ENCODE measurements around the gene RCAN2. TPM values are rescaled to one million over a fixed set of nuclear protein-coding genes. Genes with fewer than 3 reads are reported as not detected.

Gene RCAN2
- total RNA-seq, 1 experiment from 2014 or later, result 0.05 TPM

DNA sequence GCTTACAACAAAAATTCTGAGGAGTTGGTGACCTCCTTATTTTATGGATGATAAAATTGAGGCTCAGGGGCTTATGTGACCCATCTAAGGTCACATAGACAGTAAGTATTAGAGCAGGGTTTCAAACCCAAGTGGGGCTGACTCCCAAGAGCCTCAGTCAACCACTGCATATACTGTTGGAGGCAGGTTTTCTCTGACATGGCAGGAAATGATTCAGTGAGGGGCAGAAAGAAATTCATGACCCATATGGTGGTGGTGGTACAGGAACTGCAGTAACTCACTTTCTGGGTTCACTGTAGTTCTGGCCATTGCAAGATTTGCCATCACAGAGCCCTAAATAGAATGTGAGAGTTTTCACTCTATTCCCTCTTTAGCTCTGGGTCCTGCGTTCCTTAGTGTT, 188.4 kb downstream of the RCAN2 start:
- no TSS peak for BruUV-seq (replicated peaks)
- in situ Hi-C loops (cut with HindIII; ENCODE audit: low pct_unique_long_range_greater_than_20kb, low sequenced_read_pairs), result no loop called here
- intact Hi-C loops (cut with micrococcal nuclease; ENCODE audit: unreplicated experiment), result no loop called here
- Histone ChIP-seq H3K27ac (ENCODE audit: low read length) (no peak overlapping the region), H3K4me3 (ENCODE audit: low read depth in 2 of 2, low read length in 2 of 2) (no peak overlapping the region), H3K4me1 (ENCODE audit: control insufficient read depth, insufficient read depth, low read length) (no peaks in the 10 kb centered on the region), H3K27me3 (ENCODE audit: control insufficient read depth, insufficient read depth, low read length) (no peaks in the 10 kb centered on the region), H3K36me3 (ENCODE audit: control insufficient read depth, insufficient read depth, low read length) (no peaks in the 10 kb centered on the region), H3K9me3 (ENCODE audit: control insufficient read depth, insufficient read depth, low read depth, low read length) (no peaks in the 10 kb centered on the region)
- DNase-seq (ENCODE audit: low read depth, low spot score) (no peak), ATAC-seq (no peak)
- TF ChIP-seq POLR2AphosphoS5 (IDR thresholded peaks at IDR 0.05; ENCODE audit: low read depth, low read length) (no peak), SIN3A (IDR thresholded peaks at IDR 0.05; ENCODE audit: borderline replicate concordance, insufficient read depth, low read depth, low read length) (no peak), TCF7L2 (IDR thresholded peaks at IDR 0.05; ENCODE audit: low read depth, low read length) (no peak)
- TF ChIP-seq, protein P1, sequence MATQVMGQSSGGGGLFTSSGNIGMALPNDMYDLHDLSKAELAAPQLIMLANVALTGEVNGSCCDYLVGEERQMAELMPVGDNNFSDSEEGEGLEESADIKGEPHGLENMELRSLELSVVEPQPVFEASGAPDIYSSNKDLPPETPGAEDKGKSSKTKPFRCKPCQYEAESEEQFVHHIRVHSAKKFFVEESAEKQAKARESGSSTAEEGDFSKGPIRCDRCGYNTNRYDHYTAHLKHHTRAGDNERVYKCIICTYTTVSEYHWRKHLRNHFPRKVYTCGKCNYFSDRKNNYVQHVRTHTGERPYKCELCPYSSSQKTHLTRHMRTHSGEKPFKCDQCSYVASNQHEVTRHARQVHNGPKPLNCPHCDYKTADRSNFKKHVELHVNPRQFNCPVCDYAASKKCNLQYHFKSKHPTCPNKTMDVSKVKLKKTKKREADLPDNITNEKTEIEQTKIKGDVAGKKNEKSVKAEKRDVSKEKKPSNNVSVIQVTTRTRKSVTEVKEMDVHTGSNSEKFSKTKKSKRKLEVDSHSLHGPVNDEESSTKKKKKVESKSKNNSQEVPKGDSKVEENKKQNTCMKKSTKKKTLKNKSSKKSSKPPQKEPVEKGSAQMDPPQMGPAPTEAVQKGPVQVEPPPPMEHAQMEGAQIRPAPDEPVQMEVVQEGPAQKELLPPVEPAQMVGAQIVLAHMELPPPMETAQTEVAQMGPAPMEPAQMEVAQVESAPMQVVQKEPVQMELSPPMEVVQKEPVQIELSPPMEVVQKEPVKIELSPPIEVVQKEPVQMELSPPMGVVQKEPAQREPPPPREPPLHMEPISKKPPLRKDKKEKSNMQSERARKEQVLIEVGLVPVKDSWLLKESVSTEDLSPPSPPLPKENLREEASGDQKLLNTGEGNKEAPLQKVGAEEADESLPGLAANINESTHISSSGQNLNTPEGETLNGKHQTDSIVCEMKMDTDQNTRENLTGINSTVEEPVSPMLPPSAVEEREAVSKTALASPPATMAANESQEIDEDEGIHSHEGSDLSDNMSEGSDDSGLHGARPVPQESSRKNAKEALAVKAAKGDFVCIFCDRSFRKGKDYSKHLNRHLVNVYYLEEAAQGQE (IDR thresholded peaks at IDR 0.05; ENCODE audit: insufficient read depth in 1 of 2, low read depth in 2 of 2, low read length in 1 of 2), result no peak
- TF ChIP-seq, protein P2, sequence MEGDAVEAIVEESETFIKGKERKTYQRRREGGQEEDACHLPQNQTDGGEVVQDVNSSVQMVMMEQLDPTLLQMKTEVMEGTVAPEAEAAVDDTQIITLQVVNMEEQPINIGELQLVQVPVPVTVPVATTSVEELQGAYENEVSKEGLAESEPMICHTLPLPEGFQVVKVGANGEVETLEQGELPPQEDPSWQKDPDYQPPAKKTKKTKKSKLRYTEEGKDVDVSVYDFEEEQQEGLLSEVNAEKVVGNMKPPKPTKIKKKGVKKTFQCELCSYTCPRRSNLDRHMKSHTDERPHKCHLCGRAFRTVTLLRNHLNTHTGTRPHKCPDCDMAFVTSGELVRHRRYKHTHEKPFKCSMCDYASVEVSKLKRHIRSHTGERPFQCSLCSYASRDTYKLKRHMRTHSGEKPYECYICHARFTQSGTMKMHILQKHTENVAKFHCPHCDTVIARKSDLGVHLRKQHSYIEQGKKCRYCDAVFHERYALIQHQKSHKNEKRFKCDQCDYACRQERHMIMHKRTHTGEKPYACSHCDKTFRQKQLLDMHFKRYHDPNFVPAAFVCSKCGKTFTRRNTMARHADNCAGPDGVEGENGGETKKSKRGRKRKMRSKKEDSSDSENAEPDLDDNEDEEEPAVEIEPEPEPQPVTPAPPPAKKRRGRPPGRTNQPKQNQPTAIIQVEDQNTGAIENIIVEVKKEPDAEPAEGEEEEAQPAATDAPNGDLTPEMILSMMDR (IDR thresholded peaks at IDR 0.05), result no peak
- POLR2A ChIA-PET, result no interaction called here
- CTCF ChIA-PET, result no interaction called here

DNA sequence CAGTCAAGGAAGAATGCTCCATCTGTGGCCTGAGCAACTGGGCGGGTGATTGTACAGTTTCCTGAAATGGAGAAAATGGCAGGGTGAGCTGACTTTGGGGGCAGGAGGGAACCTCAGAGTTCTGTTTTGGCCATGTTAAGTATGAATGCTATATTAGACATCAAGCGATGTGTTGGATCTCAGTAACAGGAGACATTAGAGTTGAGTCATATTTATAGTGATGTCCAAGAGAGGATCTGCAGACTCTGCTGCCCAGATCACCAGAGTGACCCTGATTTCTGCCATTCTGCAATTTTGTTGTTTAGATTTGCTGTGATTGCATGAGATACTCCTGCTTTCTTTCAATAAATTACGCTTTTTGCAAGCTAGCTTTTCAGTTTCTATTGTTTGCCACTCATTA, 189.1 kb downstream of the RCAN2 start:
- POLR2A ChIA-PET, result no interaction called here
- Histone ChIP-seq H3K27me3 (ENCODE audit: control insufficient read depth, insufficient read depth, low read length) (no peaks in the 10 kb centered on the region), H3K27ac (ENCODE audit: low read length) (no peak overlapping the region), H3K9me3 (ENCODE audit: control insufficient read depth, insufficient read depth, low read depth, low read length) (no peaks in the 10 kb centered on the region), H3K4me1 (ENCODE audit: control insufficient read depth, insufficient read depth, low read length) (no peaks in the 10 kb centered on the region), H3K4me3 (ENCODE audit: low read depth in 2 of 2, low read length in 2 of 2) (no peak overlapping the region), H3K36me3 (ENCODE audit: control insufficient read depth, insufficient read depth, low read length) (no peaks in the 10 kb centered on the region)
- intact Hi-C loops (cut with micrococcal nuclease; ENCODE audit: unreplicated experiment), result no loop called here
- ATAC-seq, result no peak
- CTCF ChIA-PET, result no interaction called here
- DNase-seq (ENCODE audit: low read depth, low spot score), result no peak
- TF ChIP-seq SIN3A (IDR thresholded peaks at IDR 0.05; ENCODE audit: borderline replicate concordance, insufficient read depth, low read depth, low read length), result no peak
- TF ChIP-seq, protein P2 (IDR thresholded peaks at IDR 0.05), result no peak
- in situ Hi-C loops (cut with HindIII; ENCODE audit: low pct_unique_long_range_greater_than_20kb, low sequenced_read_pairs), result no loop called here
- BruUV-seq (replicated peaks), result no TSS peak

- Histone ChIP-seq H3K9me3 (ENCODE audit: control insufficient read depth, insufficient read depth, low read depth, low read length) (no peaks in the 10 kb centered on the region), H3K36me3 (ENCODE audit: control insufficient read depth, insufficient read depth, low read length) (no peaks in the 10 kb centered on the region), H3K4me1 (ENCODE audit: control insufficient read depth, insufficient read depth, low read length) (no peaks in the 10 kb centered on the region), H3K4me3 (ENCODE audit: low read depth in 2 of 2, low read length in 2 of 2) (no peak overlapping the region), H3K27me3 (ENCODE audit: control insufficient read depth, insufficient read depth, low read length) (no peaks in the 10 kb centered on the region), H3K27ac (ENCODE audit: low read length) (no peak overlapping the region)
- BruUV-seq (replicated peaks), result no TSS peak
- DNase-seq (ENCODE audit: low read depth, low spot score) (no peak), ATAC-seq (no peak)
- in situ Hi-C loops (cut with HindIII; ENCODE audit: low pct_unique_long_range_greater_than_20kb, low sequenced_read_pairs), result no loop called here
- CTCF ChIA-PET, result no interaction called here
- POLR2A ChIA-PET, result no interaction called here
- intact Hi-C loops (cut with micrococcal nuclease; ENCODE audit: unreplicated experiment), result no loop called here
- TF ChIP-seq TCF7L2 (IDR thresholded peaks at IDR 0.05; ENCODE audit: low read depth, low read length) (no peak), POLR2AphosphoS5 (IDR thresholded peaks at IDR 0.05; ENCODE audit: low read depth, low read length) (no peak), SIN3A (IDR thresholded peaks at IDR 0.05; ENCODE audit: borderline replicate concordance, insufficient read depth, low read depth, low read length) (no peak)
- TF ChIP-seq, protein P2 (IDR thresholded peaks at IDR 0.05), result no peak
- TF ChIP-seq, protein P1 (IDR thresholded peaks at IDR 0.05; ENCODE audit: insufficient read depth in 1 of 2, low read depth in 2 of 2, low read length in 1 of 2), result no peak
Measured at GRCh38 chr6:46299253-46299652, 192.0 kb downstream of the RCAN2 start.
